HG03469 (cell line): Measurements from ENCODE around the gene MARCHF2.

Experiments
- ATAC-seq: cut with Tn5 transposase; IDR thresholded peaks from one replicate; pipeline ENCODE4 v1.9.1; 2021; ENCODE audit warnings: mild to moderate bottlenecking, moderate library complexity, moderate number of reproducible peaks; ENCODE audit not compliant: unreplicated experiment

Gene MARCHF2

GRCh38 chr19:8473648-8474476 lies 60.8 kb downstream of the MARCHF2 start:
- no peak for ATAC-seq

GRCh38 chr19:8475005-8475404 lies 61.9 kb downstream of the MARCHF2 start:
- no peak for ATAC-seq

GRCh38 chr19:8476524-8476923 lies 63.4 kb downstream of the MARCHF2 start:
- no peak for ATAC-seq

GRCh38 chr19:8477889-8478288 lies 64.8 kb downstream of the MARCHF2 start:
- ATAC-seq = no peak

GRCh38 chr19:8478598-8478997 lies 65.5 kb downstream of the MARCHF2 start:
- ATAC-seq = no peak

- no peak for ATAC-seq
Measured at GRCh38 chr19:8481201-8481600, 68.1 kb downstream of the MARCHF2 start.

- no peak for ATAC-seq
Measured at GRCh38 chr19:8481616-8482015, 68.5 kb downstream of the MARCHF2 start.

- no peak for ATAC-seq
Measured at GRCh38 chr19:8482696-8483095, 69.6 kb downstream of the MARCHF2 start.

- ATAC-seq = no peak
Measured at GRCh38 chr19:8483165-8483564, 70.1 kb downstream of the MARCHF2 start.

GRCh38 chr19:8484331-8484894 lies 71.3 kb downstream of the MARCHF2 start:
- no peak for ATAC-seq

- no peak for ATAC-seq
Measured at GRCh38 chr19:8485561-8486371, 72.7 kb downstream of the MARCHF2 start.

- ATAC-seq = no peak
Measured at GRCh38 chr19:8486661-8487136, 73.6 kb downstream of the MARCHF2 start.

- ATAC-seq = peak; percentile 43
Measured at GRCh38 chr19:8487137-8487851, 74.2 kb downstream of the MARCHF2 start.

GRCh38 chr19:8488365-8488764 lies 75.3 kb downstream of the MARCHF2 start:
- ATAC-seq = no peak
